ENCODE results near the gene KDM6A.
"Not testable (repeated sequence)": the region's sequence is repeated elsewhere in the genome, so short reads cannot be mapped to it uniquely, and the experiment has no call there.

KDM6A gene

GRCh38 chrX:44872821-44873414, at the start of gene KDM6A:
Gene KDM6A, plus strand, starts transcription at chrX:44873188. Its CDS starts 364 bp downstream, at chrX:44873552.
- DNase-seq = peak; percentile 95 to 99

- not testable (repeated sequence) for DNase-seq
These were observed 49.8 kb upstream of the KDM6A start for GRCh38 chrX:44823193-44823592.

GRCh38 chrX:44828008-44828605, 44.9 kb upstream of the KDM6A start:
- no peak for DNase-seq

DNA sequence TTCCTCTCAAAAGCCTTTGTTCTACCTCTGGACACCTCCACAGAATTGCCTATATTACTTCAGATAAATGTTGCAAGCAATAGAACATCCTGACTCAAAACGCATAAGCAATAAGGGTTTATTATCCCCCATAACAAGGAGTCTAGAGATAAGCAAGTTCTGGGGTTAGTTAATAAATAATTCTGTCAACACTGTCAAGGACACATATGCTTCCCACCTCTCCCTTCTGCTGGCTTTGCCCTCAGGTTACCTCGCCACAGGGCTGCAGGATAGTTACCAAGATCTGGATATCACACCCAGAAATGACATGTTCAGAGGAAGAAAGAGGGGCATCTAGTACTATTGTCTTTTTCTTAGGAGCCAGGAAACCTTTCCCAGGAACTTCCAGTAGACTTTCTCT, 43.2 kb upstream of the KDM6A start:
- no peak for DNase-seq

GRCh38 chrX:44842550-44843317, 30.3 kb upstream of the KDM6A start:
- DNase-seq = no peak

- DNase-seq = no peak
These were observed 29.7 kb upstream of the KDM6A start for GRCh38 chrX:44843318-44843702.

- no peak for DNase-seq
These were observed 29.2 kb upstream of the KDM6A start, which contains the start of gene DUSP21 for GRCh38 chrX:44843753-44844152. Gene DUSP21, plus strand, starts transcription at chrX:44844021. Its CDS starts 112 bp downstream, at chrX:44844133.

DNA sequence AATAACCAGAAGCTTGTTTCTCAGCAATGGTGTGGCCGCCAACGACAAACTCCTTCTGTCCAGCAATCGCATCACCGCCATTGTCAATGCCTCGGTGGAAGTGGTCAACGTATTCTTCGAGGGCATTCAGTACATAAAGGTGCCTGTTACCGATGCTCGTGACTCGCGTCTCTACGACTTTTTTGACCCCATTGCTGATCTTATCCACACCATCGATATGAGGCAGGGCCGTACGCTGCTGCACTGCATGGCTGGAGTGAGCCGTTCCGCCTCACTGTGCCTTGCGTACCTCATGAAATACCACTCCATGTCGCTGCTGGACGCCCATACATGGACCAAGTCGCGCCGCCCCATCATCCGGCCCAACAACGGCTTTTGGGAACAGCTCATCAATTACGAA, 28.8 kb upstream of the KDM6A start:
- no peak for DNase-seq

- DNase-seq = not testable (repeated sequence)
These were observed 22.1 kb upstream of the KDM6A start for GRCh38 chrX:44850891-44851290.

DNA sequence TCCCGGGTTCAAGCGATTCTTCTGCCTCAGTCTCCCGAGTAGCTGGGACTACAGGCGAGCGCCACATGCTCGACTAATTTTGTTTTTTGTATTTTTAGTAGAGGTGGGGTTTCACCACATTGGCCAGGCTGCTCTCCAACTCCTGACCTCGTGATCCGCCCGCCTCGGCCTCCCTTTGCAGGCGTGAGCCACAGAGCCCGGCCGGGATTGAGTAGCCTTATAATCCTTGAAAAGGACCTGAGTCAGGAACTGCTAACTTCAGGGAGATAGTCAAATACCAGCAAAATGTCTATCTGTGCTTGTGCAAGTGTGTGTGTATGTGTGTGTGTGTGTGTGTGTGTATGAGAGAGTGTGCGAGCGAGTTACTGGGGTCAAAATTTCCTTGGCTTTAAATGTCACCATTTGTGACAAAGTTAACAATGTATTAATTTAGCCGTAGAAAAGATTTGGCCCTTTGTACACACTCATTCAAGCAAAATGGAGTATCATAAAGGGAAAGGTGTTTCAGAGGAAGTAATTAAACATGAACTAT, 1.8 kb upstream of the KDM6A start:
- DNase-seq = no peak

GRCh38 chrX:44871931-44872820, 812 bp upstream of the KDM6A start:
- DNase-seq = peak in 1 of 2 donors; percentile 28

- DNase-seq = peak; percentile 41 to 54
These were observed 658 bp downstream of the KDM6A start for GRCh38 chrX:44873415-44874276.

GRCh38 chrX:44874420-44875184, 1.6 kb downstream of the KDM6A start:
- peak; percentile 32 to 60 for DNase-seq

DNA sequence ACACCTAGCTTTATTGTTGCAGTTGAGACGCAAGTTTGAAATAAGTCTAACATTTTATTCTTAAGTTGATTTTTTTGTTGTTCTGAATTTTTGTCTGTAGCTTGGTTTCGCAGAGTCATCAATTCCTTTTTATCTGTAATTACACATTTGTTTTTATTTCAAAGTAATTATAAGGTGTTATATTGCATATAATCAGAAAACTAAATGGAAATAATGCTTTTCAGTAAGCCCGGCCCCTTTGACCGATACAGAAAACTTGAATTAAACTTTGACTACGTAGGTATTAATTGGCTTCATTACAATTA, 2.1 kb downstream of the KDM6A start:
- DNase-seq = no peak

- no peak for DNase-seq
These were observed 3.1 kb downstream of the KDM6A start for GRCh38 chrX:44876086-44876485.

DNA sequence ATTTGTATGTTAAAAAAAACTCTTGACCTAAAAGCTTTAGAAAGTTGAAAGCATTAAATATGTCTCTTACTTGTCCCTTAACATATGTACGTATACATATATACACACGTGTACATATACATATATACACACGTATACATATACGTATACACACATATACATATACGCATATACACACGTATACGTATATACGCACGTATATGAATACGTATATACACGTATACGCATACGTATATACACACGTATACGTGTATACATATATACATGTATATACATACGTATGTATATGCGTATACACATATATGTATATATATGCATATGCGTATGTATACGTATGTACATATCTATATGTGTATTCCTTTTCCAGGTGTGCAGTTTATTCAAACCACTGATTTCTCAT, 3.8 kb downstream of the KDM6A start:
- no peak for DNase-seq

GRCh38 chrX:44878780-44879179, 5.8 kb downstream of the KDM6A start:
- no peak for DNase-seq

GRCh38 chrX:44881549-44881948, 8.6 kb downstream of the KDM6A start:
- DNase-seq = no peak

DNA sequence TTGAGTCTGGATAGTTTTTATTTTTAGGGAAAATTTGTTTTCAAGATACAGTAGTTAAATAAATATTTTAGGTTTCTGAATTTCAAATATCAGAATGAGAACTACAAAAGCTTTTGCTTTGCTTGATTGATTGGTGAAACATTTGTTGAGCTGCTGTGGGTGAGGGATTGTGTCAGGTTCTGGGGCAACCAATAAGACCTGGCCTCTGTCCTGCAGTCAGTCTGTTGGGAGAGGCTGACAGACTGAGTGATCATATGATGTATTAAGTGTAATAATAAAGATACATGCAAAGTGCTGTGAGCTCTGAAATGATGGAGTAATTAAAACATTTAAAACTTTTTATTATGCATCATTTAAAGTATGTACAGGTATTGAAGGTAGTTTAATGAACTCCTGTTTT, 9.6 kb downstream of the KDM6A start:
- DNase-seq = no peak

DNA sequence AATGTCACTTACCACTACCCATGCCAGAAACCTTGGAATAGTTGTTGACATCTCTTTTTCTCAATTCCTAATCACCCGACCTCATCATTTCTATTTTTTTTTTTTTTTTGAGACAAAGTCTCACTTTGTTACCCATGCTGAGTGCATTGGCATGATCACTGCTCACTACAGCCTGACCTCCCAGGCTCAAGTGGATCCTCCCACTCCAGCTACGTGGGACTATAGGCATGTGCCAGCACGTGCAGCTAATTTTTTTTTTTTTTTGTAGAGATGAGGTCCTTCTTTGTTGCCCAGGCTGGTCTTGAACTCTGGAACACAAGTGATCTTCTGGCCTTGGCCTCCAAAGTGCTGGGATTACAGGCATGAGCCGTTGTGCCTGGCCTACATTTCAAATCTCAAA, 12.0 kb downstream of the KDM6A start:
- DNase-seq = no peak

GRCh38 chrX:44889824-44890223, 16.8 kb downstream of the KDM6A start:
- DNase-seq = no peak
